PC-9 (cell line): ENCODE data around the gene GSG1. TPM values are rescaled to one million over a fixed set of nuclear protein-coding genes. Genes with fewer than 3 reads are reported as not detected.

Source experiments
- BruUV-seq: library from RNA; stranded (reverse); fragments of 400-500 nt; replicated peaks from 2 replicates; lab custom pipeline; 2021; lab: Mats Ljungman, UMichigan
- CTCF ChIA-PET: fragments of 300-600 bp; sonication (Branson Sonifier 250); formaldehyde crosslinking; loops from one replicate; lab custom pipeline; 2022; ENCODE audit warnings: antibody characterized with exemption; lab: Charles Lee
- POLR2A ChIA-PET: fragments of 300-600 bp; sonication (Branson Sonifier 250); formaldehyde crosslinking; loops from one replicate; lab custom pipeline; 2022; ENCODE audit warnings: antibody characterized with exemption; ENCODE audit not compliant: unreplicated experiment; lab: Charles Lee
- DNase-seq, 2 experiments: peaks; one replicate each; pipeline versions ENCODE4 v3.0.0 to v3.0.0-alpha.2; 2015 to 2022; ENCODE audit warnings: mixed read lengths in 1 of 2
- H2AFZ ChIP-seq: fragments of 200-600 bp; sonication (generic); 2 replicates; pipeline ENCODE4 v1.8.1; 2017; ENCODE audit warnings: antibody characterized with exemption
- H3F3A ChIP-seq: fragments of 200-600 bp; sonication (generic); 2 replicates; pipeline ENCODE4 v1.8.1; 2017; ENCODE audit warnings: antibody characterized with exemption, mild to moderate bottlenecking, low read depth; ENCODE audit not compliant: insufficient read depth
- H3K27ac ChIP-seq: fragments of 200-600 bp; sonication (generic); 2 replicates; pipeline ENCODE4 v1.6.1; 2016; ENCODE audit warnings: mixed run types
- H3K27me3 ChIP-seq: fragments of 200-600 bp; sonication (generic); 2 replicates; pipeline ENCODE4 v1.6.1; 2016; ENCODE audit warnings: low read depth, mixed run types; ENCODE audit not compliant: insufficient read depth
- H3K36me3 ChIP-seq: fragments of 200-600 bp; sonication (generic); 2 replicates; pipeline ENCODE4 v1.6.1; 2016; ENCODE audit warnings: low read depth, mixed run types
- H3K4me1 ChIP-seq: fragments of 200-600 bp; sonication (generic); replicated peaks from 2 replicates; pipeline ENCODE4 v1.6.1; 2016; ENCODE audit warnings: mixed run types; ENCODE audit not compliant: insufficient read depth
- H3K4me2 ChIP-seq: fragments of 200-600 bp; sonication (generic); 2 replicates; pipeline ENCODE4 v1.6.1; 2017; ENCODE audit warnings: mixed run types
- H3K4me3 ChIP-seq: fragments of 200-600 bp; sonication (generic); 2 replicates; pipeline ENCODE4 v1.6.1; 2016; ENCODE audit warnings: mixed run types
- H3K79me2 ChIP-seq: fragments of 200-600 bp; sonication (generic); 2 replicates; pipeline ENCODE4 v1.6.1; 2017; ENCODE audit warnings: low read depth, mixed run types
- H3K9me2 ChIP-seq: fragments of 200-600 bp; sonication (generic); 2 replicates; pipeline ENCODE4 v1.8.1; 2017; ENCODE audit warnings: mild to moderate bottlenecking; ENCODE audit not compliant: insufficient read depth
- H3K9me3 ChIP-seq: fragments of 200-600 bp; sonication (generic); 2 replicates; pipeline ENCODE4 v1.8.1; 2016; ENCODE audit warnings: low read depth; ENCODE audit not compliant: insufficient read depth
- H4K20me1 ChIP-seq: fragments of 200-600 bp; sonication (generic); 2 replicates; pipeline ENCODE4 v1.8.1; 2017; ENCODE audit not compliant: insufficient read depth
- CTCF ChIP-seq: fragments of 200-600 bp; sonication (generic); conservative IDR thresholded peaks from 2 replicates; pipeline ENCODE4 v1.6.1; 2017; ENCODE audit warnings: mixed run types, antibody characterized with exemption, mild to moderate bottlenecking, moderate library complexity
- EZH2 ChIP-seq: fragments of 200-600 bp; sonication (generic); IDR thresholded peaks from 2 replicates; pipeline ENCODE4 v1.8.0; 2017; ENCODE audit warnings: antibody characterized with exemption, low read depth
- intact Hi-C: fragments of 100-400 bp; cut with micrococcal nuclease; formaldehyde crosslinking; loops from one replicate; pipeline ENCODE4 v1.10.0; 2022; ENCODE audit not compliant: unreplicated experiment
- total RNA-seq: library from RNA; stranded (reverse); gene quantifications from 2 replicates; pipeline ENCODE4 v1.2.3, GENCODE V29; 2021

GSG1 gene
- total RNA-seq, 1 experiment from 2014 or later = 0.41 TPM

- no peaks in the 10 kb centered on the region for H3K36me3 ChIP-seq
- no peaks in the 10 kb centered on the region for H4K20me1 ChIP-seq
- H3K9me2 ChIP-seq = no peaks in the 10 kb centered on the region
- no peaks in the 10 kb centered on the region for H3K79me2 ChIP-seq
- peak; percentile 66 to 93 for DNase-seq
- no peaks in the 10 kb centered on the region for H3K27me3 ChIP-seq
- H3K27ac ChIP-seq = peak overlapping the region; percentile 41
- CTCF ChIA-PET = interaction anchor here (1.3 to 1.5 kb wide), 3 partner anchors 10 to 101 kb away, joined by 4 to 8 read pairs (median 7); no protein-coding TSS in a partner anchor
- no peak overlapping the region for H3K4me3 ChIP-seq
- TF ChIP-seq CTCF (no peak), EZH2 (no peak)
- intact Hi-C loops = loop anchor here (1.0 kb wide), 4 partner anchors 10 to 71 kb away; partner anchors contain the start of gene EMP1
- H3K4me1 ChIP-seq = peaks cover 45% of the 10 kb centered on the region
- H2AFZ ChIP-seq = no peak overlapping the region
- BruUV-seq = no TSS peak
- peak overlapping the region; percentile 52 for H3K4me2 ChIP-seq
- no peaks in the 10 kb centered on the region for H3K9me3 ChIP-seq
- POLR2A ChIA-PET = interaction anchor here (0.5 to 1.5 kb wide), 10 partner anchors 11 to 410 kb away, joined by 3 to 17 read pairs (median 4); partner anchors contain the start of gene EMP1
- H3F3A ChIP-seq = peaks cover 22% of the 10 kb centered on the region
Observed at GRCh38 chr12:13124656-13125505, 21.4 kb upstream of the GSG1 start.

GRCh38 chr12:13121568-13121967 lies 18.1 kb upstream of the GSG1 start:
- ChIA-PET CTCF (no interaction called here), POLR2A (no interaction called here)
- intact Hi-C loops = no loop called here
- Histone ChIP-seq H2AFZ (no peak overlapping the region), H3F3A (peaks cover 29% of the 10 kb centered on the region), H3K36me3 (no peaks in the 10 kb centered on the region), H3K4me3 (no peak overlapping the region), H3K9me3 (no peaks in the 10 kb centered on the region), H3K27me3 (no peaks in the 10 kb centered on the region), H3K4me1 (peaks cover 45% of the 10 kb centered on the region), H3K27ac (no peak overlapping the region), H4K20me1 (no peaks in the 10 kb centered on the region), H3K79me2 (no peaks in the 10 kb centered on the region), H3K4me2 (no peak overlapping the region), H3K9me2 (no peaks in the 10 kb centered on the region)
- TF ChIP-seq CTCF = no peak
- TF ChIP-seq EZH2 = no peak
- BruUV-seq = no TSS peak
- DNase-seq = no peak

- H3K27me3 ChIP-seq = no peaks in the 10 kb centered on the region
- H3K27ac ChIP-seq = no peak overlapping the region
- BruUV-seq = no TSS peak
- no peak overlapping the region for H3K4me2 ChIP-seq
- peaks cover 21% of the 10 kb centered on the region for H3F3A ChIP-seq
- no peaks in the 10 kb centered on the region for H3K9me2 ChIP-seq
- no peak for DNase-seq
- intact Hi-C loops = no loop called here
- H3K9me3 ChIP-seq = no peaks in the 10 kb centered on the region
- ChIA-PET POLR2A (interaction anchor here (1.1 kb wide), 1 partner anchor 18 kb away, joined by 4 read pairs; no protein-coding TSS in a partner anchor), CTCF (no interaction called here)
- no peaks in the 10 kb centered on the region for H4K20me1 ChIP-seq
- no peak overlapping the region for H3K4me3 ChIP-seq
- no peak overlapping the region for H2AFZ ChIP-seq
- H3K36me3 ChIP-seq = no peaks in the 10 kb centered on the region
- peaks cover 35% of the 10 kb centered on the region for H3K4me1 ChIP-seq
- TF ChIP-seq CTCF (no peak), EZH2 (no peak)
- no peaks in the 10 kb centered on the region for H3K79me2 ChIP-seq
Observed at GRCh38 chr12:13120413-13120812, 16.9 kb upstream of the GSG1 start.
